Osteoblast (primary cell): ENCODE data around the gene C19orf44. TPM values are rescaled to one million over a fixed set of nuclear protein-coding genes. Genes with fewer than 3 reads are reported as not detected.
"Not testable (repeated sequence)": the region's sequence is repeated elsewhere in the genome, so short reads cannot be mapped to it uniquely, and the experiment has no call there.

Experiments
- DNase-seq: peaks from one replicate; pipeline ENCODE4 v3.0.0; 2011; ENCODE audit warnings: low spot score, mixed read lengths; ENCODE audit not compliant: insufficient read length; ENCODE audit errors: missing footprints
- H2AFZ ChIP-seq: 2 replicates; pipeline ENCODE4 v1.6.0; 2011; ENCODE audit warnings: mild to moderate bottlenecking, low read length
- H3K27ac ChIP-seq: 2 replicates; pipeline ENCODE4 v1.5.1; 2011; ENCODE audit warnings: mild to moderate bottlenecking, low read depth, low read length, moderate library complexity
- H3K27me3 ChIP-seq: 2 replicates; pipeline ENCODE4 v1.6.0; 2012; ENCODE audit warnings: mild to moderate bottlenecking, control low read depth, inconsistent platforms, low read length, moderate library complexity; ENCODE audit not compliant: insufficient read depth
- H3K36me3 ChIP-seq: 2 replicates; pipeline ENCODE4 v1.5.1; 2011; ENCODE audit warnings: mild to moderate bottlenecking, low read length, control low read depth, moderate library complexity; ENCODE audit not compliant: insufficient read depth
- H3K4me1 ChIP-seq: 2 replicates; pipeline ENCODE4 v1.5.1; 2011; ENCODE audit warnings: mild to moderate bottlenecking, low read length, control low read depth, moderate library complexity; ENCODE audit not compliant: insufficient read depth
- H3K4me2 ChIP-seq: 2 replicates; pipeline ENCODE4 v1.6.0; 2011; ENCODE audit warnings: mild to moderate bottlenecking, low read length; ENCODE audit not compliant: insufficient read depth
- H3K4me3 ChIP-seq: fragments of 200-600 bp; sonication (generic); 3 replicates; pipeline ENCODE4 v1.5.1; 2012; ENCODE audit warnings: mild to moderate bottlenecking, low read length, inconsistent platforms; ENCODE audit not compliant: insufficient read depth
- H3K79me2 ChIP-seq: 2 replicates; pipeline ENCODE4 v1.6.0; 2012; ENCODE audit warnings: mild to moderate bottlenecking, low read length, control low read depth, inconsistent platforms; ENCODE audit not compliant: insufficient read depth
- H3K9me3 ChIP-seq: 2 replicates; pipeline ENCODE4 v1.5.1; 2011; ENCODE audit warnings: low read depth, low read length, control low read depth
- H4K20me1 ChIP-seq: 2 replicates; pipeline ENCODE4 v1.6.0; 2012; ENCODE audit warnings: mild to moderate bottlenecking, low read length, control low read depth; ENCODE audit not compliant: insufficient read depth
- total RNA-seq: library from RNA; depleted of rRNA; stranded (reverse); fragments of >200 nt; gene quantifications from 2 replicates; pipeline ENCODE4 v1.2.3, GENCODE V29; 2012
- TF ChIP-seq, protein P1 (sequence below): IDR thresholded peaks from 2 replicates; pipeline ENCODE4 v1.5.1; 2011; ENCODE audit warnings: mild to moderate bottlenecking, low read depth, low read length, moderate library complexity; ENCODE audit errors: extremely low read depth

The C19orf44 gene
- total RNA-seq, 1 donor, result 7.2 TPM

- H3K4me3 ChIP-seq, result no peak overlapping the region
- H3K27me3 ChIP-seq, result no peaks in the 10 kb centered on the region
- peaks cover 16% of the 10 kb centered on the region for H3K36me3 ChIP-seq
- no peak overlapping the region for H3K4me2 ChIP-seq
- DNase-seq, result no peak
- no peaks in the 10 kb centered on the region for H3K9me3 ChIP-seq
- no peaks in the 10 kb centered on the region for H4K20me1 ChIP-seq
- TF ChIP-seq, protein P1, sequence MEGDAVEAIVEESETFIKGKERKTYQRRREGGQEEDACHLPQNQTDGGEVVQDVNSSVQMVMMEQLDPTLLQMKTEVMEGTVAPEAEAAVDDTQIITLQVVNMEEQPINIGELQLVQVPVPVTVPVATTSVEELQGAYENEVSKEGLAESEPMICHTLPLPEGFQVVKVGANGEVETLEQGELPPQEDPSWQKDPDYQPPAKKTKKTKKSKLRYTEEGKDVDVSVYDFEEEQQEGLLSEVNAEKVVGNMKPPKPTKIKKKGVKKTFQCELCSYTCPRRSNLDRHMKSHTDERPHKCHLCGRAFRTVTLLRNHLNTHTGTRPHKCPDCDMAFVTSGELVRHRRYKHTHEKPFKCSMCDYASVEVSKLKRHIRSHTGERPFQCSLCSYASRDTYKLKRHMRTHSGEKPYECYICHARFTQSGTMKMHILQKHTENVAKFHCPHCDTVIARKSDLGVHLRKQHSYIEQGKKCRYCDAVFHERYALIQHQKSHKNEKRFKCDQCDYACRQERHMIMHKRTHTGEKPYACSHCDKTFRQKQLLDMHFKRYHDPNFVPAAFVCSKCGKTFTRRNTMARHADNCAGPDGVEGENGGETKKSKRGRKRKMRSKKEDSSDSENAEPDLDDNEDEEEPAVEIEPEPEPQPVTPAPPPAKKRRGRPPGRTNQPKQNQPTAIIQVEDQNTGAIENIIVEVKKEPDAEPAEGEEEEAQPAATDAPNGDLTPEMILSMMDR, result no peak
- no peaks in the 10 kb centered on the region for H3K4me1 ChIP-seq
- H3K27ac ChIP-seq, result no peak overlapping the region
- no peak overlapping the region for H2AFZ ChIP-seq
- H3K79me2 ChIP-seq, result no peaks in the 10 kb centered on the region
Measured at GRCh38 chr19:16508546-16508945, 12.4 kb downstream of the C19orf44 start.

GRCh38 chr19:16509141-16510061 lies 13.2 kb downstream of the C19orf44 start:
- no peaks in the 10 kb centered on the region for H3K27me3 ChIP-seq
- H3K27ac ChIP-seq, result no peak overlapping the region
- H3K4me2 ChIP-seq, result no peak overlapping the region
- DNase-seq, result peak; percentile 66
- TF ChIP-seq, protein P1, result no peak
- no peak overlapping the region for H2AFZ ChIP-seq
- H3K36me3 ChIP-seq, result peaks cover 14% of the 10 kb centered on the region
- no peak overlapping the region for H3K4me3 ChIP-seq
- H3K9me3 ChIP-seq, result no peaks in the 10 kb centered on the region
- H4K20me1 ChIP-seq, result no peaks in the 10 kb centered on the region
- H3K79me2 ChIP-seq, result no peaks in the 10 kb centered on the region
- no peaks in the 10 kb centered on the region for H3K4me1 ChIP-seq

GRCh38 chr19:16512611-16513010 lies 16.4 kb downstream of the C19orf44 start:
- not testable (repeated sequence) for H2AFZ ChIP-seq, H3K4me2 ChIP-seq, H3K27ac ChIP-seq, H3K4me1 ChIP-seq, H3K9me3 ChIP-seq, H3K4me3 ChIP-seq, H3K79me2 ChIP-seq, H3K27me3 ChIP-seq, DNase-seq, H4K20me1 ChIP-seq
- peaks cover 29% of the 10 kb centered on the region for H3K36me3 ChIP-seq

- Histone ChIP-seq H3K79me2 (no peaks in the 10 kb centered on the region), H3K36me3 (peaks cover 47% of the 10 kb centered on the region), H3K9me3 (no peaks in the 10 kb centered on the region), H3K4me1 (no peaks in the 10 kb centered on the region), H3K4me3 (no peak overlapping the region), H2AFZ (no peak overlapping the region), H3K4me2 (no peak overlapping the region), H4K20me1 (peaks cover 4% of the 10 kb centered on the region), H3K27me3 (no peaks in the 10 kb centered on the region), H3K27ac (no peak overlapping the region)
- TF ChIP-seq, protein P1, result no peak
- DNase-seq, result peak; percentile 55
Measured at GRCh38 chr19:16514383-16515019, 18.3 kb downstream of the C19orf44 start.
